ENCODE results near the gene IQGAP1. TPM values are rescaled to one million over a fixed set of nuclear protein-coding genes. Genes with fewer than 3 reads are reported as not detected.

Gene IQGAP1
- total and polyA plus RNA-seq, 4 donors: 9.2 to 50.1 (median 24.5) TPM

- Histone ChIP-seq H3K27ac (ENCODE audit: low read depth in 1 of 2, low read length in 2 of 2) (no peak overlapping the region), H3K9ac (ENCODE audit: low read depth in 1 of 2, low read length in 2 of 2) (no peak overlapping the region), H3K9me3 (ENCODE audit: control insufficient read depth in 4 of 4, low read length in 3 of 4) (no peaks in the 10 kb centered on the region), H3K4me3 (ENCODE audit: low read depth in 1 of 3, low read length in 3 of 3) (no peak overlapping the region), H3K36me3 (ENCODE audit: control insufficient read depth in 4 of 4, insufficient read depth in 3 of 4, low read depth in 1 of 4, low read length in 3 of 4) (peaks cover 0 to 15% (median 11%) of the 10 kb centered on the region in 4 donors), H3K4me1 (ENCODE audit: control insufficient read depth in 4 of 4, insufficient read depth in 4 of 4, low read length in 3 of 4) (no peaks in the 10 kb centered on the region), H3K27me3 (ENCODE audit: control insufficient read depth in 4 of 4, insufficient read depth in 4 of 4, low read length in 3 of 4) (no peaks in the 10 kb centered on the region)
- TF ChIP-seq, protein P1, sequence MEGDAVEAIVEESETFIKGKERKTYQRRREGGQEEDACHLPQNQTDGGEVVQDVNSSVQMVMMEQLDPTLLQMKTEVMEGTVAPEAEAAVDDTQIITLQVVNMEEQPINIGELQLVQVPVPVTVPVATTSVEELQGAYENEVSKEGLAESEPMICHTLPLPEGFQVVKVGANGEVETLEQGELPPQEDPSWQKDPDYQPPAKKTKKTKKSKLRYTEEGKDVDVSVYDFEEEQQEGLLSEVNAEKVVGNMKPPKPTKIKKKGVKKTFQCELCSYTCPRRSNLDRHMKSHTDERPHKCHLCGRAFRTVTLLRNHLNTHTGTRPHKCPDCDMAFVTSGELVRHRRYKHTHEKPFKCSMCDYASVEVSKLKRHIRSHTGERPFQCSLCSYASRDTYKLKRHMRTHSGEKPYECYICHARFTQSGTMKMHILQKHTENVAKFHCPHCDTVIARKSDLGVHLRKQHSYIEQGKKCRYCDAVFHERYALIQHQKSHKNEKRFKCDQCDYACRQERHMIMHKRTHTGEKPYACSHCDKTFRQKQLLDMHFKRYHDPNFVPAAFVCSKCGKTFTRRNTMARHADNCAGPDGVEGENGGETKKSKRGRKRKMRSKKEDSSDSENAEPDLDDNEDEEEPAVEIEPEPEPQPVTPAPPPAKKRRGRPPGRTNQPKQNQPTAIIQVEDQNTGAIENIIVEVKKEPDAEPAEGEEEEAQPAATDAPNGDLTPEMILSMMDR (IDR thresholded peaks at IDR 0.05; ENCODE audit: low read depth, low read length, missing input control): no peak
- TF ChIP-seq FOXA2 (IDR thresholded peaks at IDR 0.05) (no peak), TAF1 (conservative IDR thresholded peaks at IDR 0.05) (no peak), RAD21 (IDR thresholded peaks at IDR 0.05) (no peak), HNF4A (conservative IDR thresholded peaks at IDR 0.05) (no peak), YY1 (IDR thresholded peaks at IDR 0.05) (no peak), REST (IDR thresholded peaks at IDR 0.05) (no peak), GABPA (IDR thresholded peaks at IDR 0.05 in 1 of 2, conservative IDR thresholded peaks at IDR 0.05 in 1 of 2) (no peak), SP1 (IDR thresholded peaks at IDR 0.05) (no peak), ATF3 (IDR thresholded peaks at IDR 0.05) (no peak), HNF4G (IDR thresholded peaks at IDR 0.05) (no peak), RXRA (IDR thresholded peaks at IDR 0.05) (no peak), NR2F2 (IDR thresholded peaks at IDR 0.05) (no peak), FOXA1 (IDR thresholded peaks at IDR 0.05) (no peak), EGR1 (IDR thresholded peaks at IDR 0.05; ENCODE audit: low read depth in 2 of 2) (no peak), JUND (IDR thresholded peaks at IDR 0.05) (no peak), ZBTB33 (IDR thresholded peaks at IDR 0.05) (no peak)
- TF ChIP-seq, protein P2, sequence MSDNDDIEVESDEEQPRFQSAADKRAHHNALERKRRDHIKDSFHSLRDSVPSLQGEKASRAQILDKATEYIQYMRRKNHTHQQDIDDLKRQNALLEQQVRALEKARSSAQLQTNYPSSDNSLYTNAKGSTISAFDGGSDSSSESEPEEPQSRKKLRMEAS (IDR thresholded peaks at IDR 0.05): no peak
- no peak for DNase-seq (ENCODE audit: low spot score)
- WGBS: 96% methylated on average over 4 of the region's 4 CpGs
Measured at GRCh38 chr15:90449206-90449735, 61.2 kb downstream of the IQGAP1 start.

Measured in liver (tissue), 9 donors.